ENCODE results near the gene GATAD2A.

The GATAD2A gene

GRCh38 chr19:19428746-19429145 lies 23.3 kb downstream of the GATAD2A start:
- no peak overlapping the region for H3K4me2 ChIP-seq (ENCODE audit: insufficient read depth, low read length)
- no peak overlapping the region for H2AFZ ChIP-seq (ENCODE audit: low read depth, low read length)
- peaks cover 100% of the 10 kb centered on the region for H3K79me2 ChIP-seq (ENCODE audit: insufficient read depth, low read length)
- TF ChIP-seq CTCF (IDR thresholded peaks at IDR 0.05; ENCODE audit: borderline replicate concordance, extremely low read depth, low read length, poor library complexity, severe bottlenecking) (no peak), EZH2 (IDR thresholded peaks at IDR 0.05; ENCODE audit: borderline replicate concordance, low read depth, low read length, severe bottlenecking) (no peak)
- H3K4me1 ChIP-seq (ENCODE audit: insufficient read depth, low read length) = no peaks in the 10 kb centered on the region
- DNase-seq (no peak), ATAC-seq (ENCODE audit: insufficient read depth, low read depth) (no peak)
- peaks cover 98% of the 10 kb centered on the region for H4K20me1 ChIP-seq (ENCODE audit: insufficient read depth, low read length)
- no peaks in the 10 kb centered on the region for H3K27me3 ChIP-seq (ENCODE audit: insufficient read depth, low read length, poor library complexity)
- H3K27ac ChIP-seq (ENCODE audit: low read length) = no peak overlapping the region
- peaks cover 45% of the 10 kb centered on the region for H3K36me3 ChIP-seq (ENCODE audit: insufficient read depth, low read length)
- H3K9me3 ChIP-seq (ENCODE audit: insufficient read depth, low read length, severe bottlenecking) = no peaks in the 10 kb centered on the region
- H3K4me3 ChIP-seq (ENCODE audit: low read depth in 1 of 2, low read length in 2 of 2) = no peak overlapping the region
- no peak overlapping the region for H3K9ac ChIP-seq (ENCODE audit: low read depth, low read length)

GRCh38 chr19:19429361-19429760 lies 23.9 kb downstream of the GATAD2A start:
- no peak overlapping the region for H3K4me3 ChIP-seq (ENCODE audit: low read depth in 1 of 2, low read length in 2 of 2)
- TF ChIP-seq CTCF (IDR thresholded peaks at IDR 0.05; ENCODE audit: borderline replicate concordance, extremely low read depth, low read length, poor library complexity, severe bottlenecking) (no peak), EZH2 (IDR thresholded peaks at IDR 0.05; ENCODE audit: borderline replicate concordance, low read depth, low read length, severe bottlenecking) (no peak)
- ATAC-seq (ENCODE audit: insufficient read depth, low read depth) = peak; percentile 33; the same call in 1 of the 3 replicates
- peaks cover 46% of the 10 kb centered on the region for H3K36me3 ChIP-seq (ENCODE audit: insufficient read depth, low read length)
- H4K20me1 ChIP-seq (ENCODE audit: insufficient read depth, low read length) = peaks cover 98% of the 10 kb centered on the region
- no peak overlapping the region for H3K9ac ChIP-seq (ENCODE audit: low read depth, low read length)
- H3K9me3 ChIP-seq (ENCODE audit: insufficient read depth, low read length, severe bottlenecking) = no peaks in the 10 kb centered on the region
- H3K4me2 ChIP-seq (ENCODE audit: insufficient read depth, low read length) = no peak overlapping the region
- no peaks in the 10 kb centered on the region for H3K4me1 ChIP-seq (ENCODE audit: insufficient read depth, low read length)
- no peak overlapping the region; the same call in 1 of the 2 replicates for H3K27ac ChIP-seq (ENCODE audit: low read length)
- no peak overlapping the region for H2AFZ ChIP-seq (ENCODE audit: low read depth, low read length)
- no peaks in the 10 kb centered on the region for H3K27me3 ChIP-seq (ENCODE audit: insufficient read depth, low read length, poor library complexity)
- peaks cover 100% of the 10 kb centered on the region for H3K79me2 ChIP-seq (ENCODE audit: insufficient read depth, low read length)
- no peak for DNase-seq

- Histone ChIP-seq H3K4me3 (ENCODE audit: low read depth in 1 of 2, low read length in 2 of 2) (no peak overlapping the region), H2AFZ (ENCODE audit: low read depth, low read length) (no peak overlapping the region), H3K4me1 (ENCODE audit: insufficient read depth, low read length) (no peaks in the 10 kb centered on the region), H3K4me2 (ENCODE audit: insufficient read depth, low read length) (no peak overlapping the region), H3K27me3 (ENCODE audit: insufficient read depth, low read length, poor library complexity) (no peaks in the 10 kb centered on the region), H3K9ac (ENCODE audit: low read depth, low read length) (no peak overlapping the region), H3K27ac (ENCODE audit: low read length) (no peak overlapping the region), H4K20me1 (ENCODE audit: insufficient read depth, low read length) (peaks cover 97% of the 10 kb centered on the region), H3K9me3 (ENCODE audit: insufficient read depth, low read length, severe bottlenecking) (no peaks in the 10 kb centered on the region), H3K79me2 (ENCODE audit: insufficient read depth, low read length) (peaks cover 100% of the 10 kb centered on the region), H3K36me3 (ENCODE audit: insufficient read depth, low read length) (peaks cover 57% of the 10 kb centered on the region)
- TF ChIP-seq EZH2 (IDR thresholded peaks at IDR 0.05; ENCODE audit: borderline replicate concordance, low read depth, low read length, severe bottlenecking) (no peak), CTCF (IDR thresholded peaks at IDR 0.05; ENCODE audit: borderline replicate concordance, extremely low read depth, low read length, poor library complexity, severe bottlenecking) (no peak)
- DNase-seq (no peak), ATAC-seq (ENCODE audit: insufficient read depth, low read depth) (no peak)
These were observed 27.3 kb downstream of the GATAD2A start for GRCh38 chr19:19432732-19433131.

All from DND-41 (cell line).